HEK293T (cell line): ENCODE measurements around the gene C1RL.

ENCODE experiments used
- ARNT ChIP-seq: fragments of 450-650 bp; IDR thresholded peaks from 2 replicates; pipeline ENCODE4 v1.6.1; 2017; ENCODE audit warnings: mild to moderate bottlenecking
- BHLHE40 ChIP-seq: fragments of 450-650 bp; IDR thresholded peaks from 2 replicates; pipeline ENCODE4 v1.6.1; 2016; ENCODE audit warnings: mild to moderate bottlenecking, moderate library complexity, borderline replicate concordance
- ELF4 ChIP-seq: fragments of 450-650 bp; IDR thresholded peaks from 2 replicates; pipeline ENCODE4 v1.6.1; 2017; ENCODE audit warnings: antibody characterized with exemption
- FOXA1 ChIP-seq: fragments of 450-650 bp; IDR thresholded peaks from 2 replicates; pipeline ENCODE4 v1.6.1; 2016; ENCODE audit warnings: mild to moderate bottlenecking
- FOXK2 ChIP-seq: fragments of 450-650 bp; IDR thresholded peaks from 2 replicates; pipeline ENCODE4 v1.6.1; 2016; ENCODE audit warnings: mild to moderate bottlenecking
- FOXM1 ChIP-seq: fragments of 450-650 bp; IDR thresholded peaks from 2 replicates; pipeline ENCODE4 v1.6.1; 2017; ENCODE audit warnings: mild to moderate bottlenecking, borderline replicate concordance
- HDGF ChIP-seq: fragments of 450-650 bp; IDR thresholded peaks from 2 replicates; pipeline ENCODE4 v1.6.1; 2017; ENCODE audit warnings: antibody characterized with exemption, borderline replicate concordance
- LEF1 ChIP-seq: fragments of 450-650 bp; IDR thresholded peaks from 2 replicates; pipeline ENCODE4 v1.6.1; 2017; ENCODE audit warnings: mild to moderate bottlenecking, borderline replicate concordance
- PKNOX1 ChIP-seq: fragments of 450-650 bp; IDR thresholded peaks from 2 replicates; pipeline ENCODE4 v1.6.1; 2016
- SP1 ChIP-seq: fragments of 450-650 bp; IDR thresholded peaks from 2 replicates; pipeline ENCODE4 v1.6.1; 2017
- SUZ12 ChIP-seq: fragments of 450-650 bp; IDR thresholded peaks from 2 replicates; pipeline ENCODE4 v1.6.1; 2016; ENCODE audit warnings: mild to moderate bottlenecking

- TF ChIP-seq ARNT (no peak), SP1 (no peak), BHLHE40 (no peak), FOXK2 (no peak), FOXA1 (no peak), HDGF (no peak), FOXM1 (no peak), SUZ12 (no peak), ELF4 (no peak), LEF1 (no peak), PKNOX1 (no peak)
Observed at GRCh38 chr12:7134396-7135166, 25.6 kb upstream of the C1RL start.
